Skin of body (tissue), 2 donors: ENCODE results near the gene FBXO9. TPM values are rescaled to one million over a fixed set of nuclear protein-coding genes. Genes with fewer than 3 reads are reported as not detected.
A peak's percentile ranks its signal among the peaks of the same experiment; 100 is the strongest.

Experiments used
- DNase-seq: peaks from one replicate; lab custom pipeline; 2025; lab: John Stamatoyannopoulos, UW
- total RNA-seq: library from RNA; depleted of rRNA; stranded (reverse); fragments of >200 nt; gene quantifications from one replicate; pipeline ENCODE4 v1.2.3, GENCODE V29; 2014

The FBXO9 gene
- 46.7 TPM for total RNA-seq

DNA sequence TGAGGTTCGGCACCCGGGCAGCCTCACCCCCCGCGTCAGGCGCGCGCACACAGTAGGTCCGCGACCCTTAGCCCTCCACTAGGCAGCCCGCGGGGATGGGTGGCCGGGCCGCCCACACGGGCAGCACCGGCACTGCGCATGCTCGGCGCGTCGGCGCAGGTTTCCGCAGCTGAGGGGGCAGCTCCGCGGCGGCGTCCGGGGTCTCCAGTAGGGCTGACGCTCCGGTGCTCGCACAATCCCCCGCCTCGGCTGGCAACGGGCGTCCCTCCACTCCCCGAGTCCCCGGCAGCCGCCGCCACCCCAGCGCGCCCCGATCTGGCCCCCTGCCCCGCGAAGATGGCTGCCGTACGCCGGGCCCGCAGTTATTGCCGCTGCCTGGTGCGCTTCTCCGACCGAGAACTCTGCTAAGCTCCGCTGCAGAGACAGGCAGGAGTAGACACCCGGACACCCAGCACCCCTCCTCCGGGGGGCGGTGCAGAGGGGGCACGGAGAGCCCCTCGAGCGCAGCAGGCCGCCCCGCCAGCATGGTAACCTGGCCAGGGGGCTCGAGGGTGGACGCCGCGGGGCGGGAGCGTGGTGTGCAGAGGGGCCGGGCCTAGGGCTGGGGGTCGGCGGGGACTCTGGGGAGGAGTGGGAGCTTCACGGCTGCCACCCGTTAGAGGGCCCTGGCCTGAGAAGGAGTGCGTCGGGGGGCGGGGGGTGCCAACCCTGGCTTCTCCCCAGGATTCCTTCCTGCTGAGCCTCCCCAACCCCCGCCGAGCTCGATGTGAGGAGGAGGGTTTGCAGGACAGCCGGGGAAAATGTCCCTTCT is at the start of gene FBXO9:
Gene FBXO9, plus strand, starts transcription at position 139 of the 811 bp plus-strand sequence. Its CDS starts 386 bp downstream, at position 525.
- peak; percentile 82 for DNase-seq

DNA sequence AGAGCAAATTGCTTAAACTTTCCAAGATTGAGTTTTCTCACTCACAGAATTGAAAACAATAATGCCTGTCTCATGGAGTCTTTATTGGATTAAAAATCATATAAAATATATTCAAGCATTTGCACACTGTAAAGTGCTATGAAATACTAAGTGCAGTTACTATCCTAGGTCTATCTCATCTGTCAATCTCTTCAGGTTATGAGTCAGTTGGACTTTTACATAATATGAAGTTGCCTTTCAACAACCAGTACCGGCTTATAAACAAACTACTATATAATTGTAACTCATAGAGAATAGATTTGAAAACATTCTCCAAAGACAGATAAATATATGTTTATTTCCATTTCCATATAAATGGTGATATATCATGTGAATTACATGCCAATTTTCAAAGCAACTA is 49.7 kb upstream of the FBXO9 start:
- no peak for DNase-seq

- DNase-seq: no peak
Measured at GRCh38 chr6:53018446-53018845, 46.8 kb upstream of the FBXO9 start.

GRCh38 chr6:53020005-53020744 is 45.0 kb upstream of the FBXO9 start:
- no peak for DNase-seq

GRCh38 chr6:53023323-53023722 is 41.9 kb upstream of the FBXO9 start:
- DNase-seq: no peak

- no peak for DNase-seq
Measured at GRCh38 chr6:53026526-53026925, 38.7 kb upstream of the FBXO9 start.

DNA sequence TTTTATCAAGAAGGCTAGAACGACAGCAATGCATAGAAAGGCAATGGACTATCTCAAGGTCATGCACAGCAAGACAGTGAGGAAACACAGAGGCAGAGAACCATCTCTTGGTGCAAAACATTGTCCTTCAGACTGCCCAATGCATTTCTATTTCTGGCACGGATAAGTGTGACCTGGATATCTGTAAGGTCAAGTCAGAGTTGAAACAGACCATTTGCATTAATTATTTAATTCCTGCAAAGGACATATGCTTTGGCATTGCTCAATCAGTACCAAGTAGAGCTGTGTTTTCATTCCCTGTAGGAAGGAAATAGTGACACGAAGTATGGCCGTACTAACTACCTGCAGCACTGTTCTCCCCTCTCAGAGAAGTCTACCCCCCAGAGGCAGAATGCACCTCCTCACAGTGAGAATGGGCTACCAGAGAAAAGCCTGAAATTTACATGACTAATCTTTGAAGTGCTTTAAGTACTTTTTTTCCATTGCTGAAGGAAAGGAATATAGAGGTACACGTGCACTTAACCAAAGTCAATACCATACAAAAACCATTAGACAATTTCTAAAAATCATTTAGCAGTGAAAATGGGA is 38.0 kb upstream of the FBXO9 start:
- DNase-seq: no peak

- no peak for DNase-seq
Measured at GRCh38 chr6:53028467-53028866, 36.7 kb upstream of the FBXO9 start.

DNA sequence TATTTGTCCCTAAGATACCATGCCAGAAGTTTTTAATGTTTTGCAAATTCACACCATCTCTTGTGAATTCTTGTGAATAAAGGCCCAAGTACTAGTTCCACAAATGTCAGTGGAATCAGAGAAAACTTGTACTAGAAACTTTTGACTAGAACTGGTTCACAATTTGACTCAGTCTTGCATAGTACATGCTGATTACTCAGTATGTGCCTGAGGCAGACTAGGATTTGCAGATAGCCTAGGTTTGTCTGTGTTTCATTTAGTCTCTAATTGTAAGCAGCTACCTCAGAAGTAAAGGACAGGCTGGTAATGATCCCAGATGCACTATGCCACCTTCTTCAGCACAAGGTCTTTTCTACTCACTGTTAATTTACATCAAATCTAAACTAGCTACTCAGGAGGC is 35.9 kb upstream of the FBXO9 start:
- DNase-seq: no peak

GRCh38 chr6:53029761-53030160 is 35.4 kb upstream of the FBXO9 start:
- DNase-seq: no peak

DNA sequence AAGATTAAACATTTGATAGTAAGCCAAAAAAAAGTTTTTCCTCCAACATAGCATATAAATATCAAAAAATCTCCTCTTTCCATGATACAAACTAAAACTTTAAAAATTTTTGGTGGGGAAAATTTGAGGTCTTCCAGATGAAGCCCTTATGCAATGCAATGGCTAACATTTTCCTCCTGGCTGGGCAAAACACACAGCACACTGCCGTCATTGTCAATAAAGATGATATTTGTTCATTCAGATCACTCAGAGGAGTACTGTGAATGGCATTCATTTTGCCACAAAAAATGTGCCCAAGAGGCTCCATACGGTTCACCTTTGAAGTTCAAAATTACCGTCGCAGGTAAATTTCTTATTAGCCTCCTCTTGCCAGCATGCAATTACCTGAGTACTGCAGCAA is 33.9 kb upstream of the FBXO9 start:
- DNase-seq: no peak

- DNase-seq: peak; percentile 57
Measured at GRCh38 chr6:53032849-53033248, 32.4 kb upstream of the FBXO9 start.

DNA sequence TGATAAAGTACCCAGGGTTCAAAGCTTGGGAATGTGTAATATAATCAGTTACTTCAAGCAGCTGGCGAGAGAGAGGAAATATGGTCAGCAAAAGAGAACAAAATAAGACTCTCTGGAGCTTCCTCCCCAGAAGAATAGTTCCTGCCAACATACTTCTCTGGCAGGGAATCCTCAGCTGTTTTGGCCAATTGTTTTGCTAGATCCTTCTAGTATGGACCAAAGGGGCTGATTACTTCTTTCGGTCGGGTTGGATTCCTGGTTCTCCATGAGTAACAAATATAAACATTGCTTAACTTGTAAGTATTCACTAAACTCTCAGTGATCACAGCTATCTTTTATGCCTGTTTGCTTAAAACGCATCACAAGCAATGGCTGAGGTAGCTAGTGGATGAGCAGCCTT is 31.4 kb upstream of the FBXO9 start:
- DNase-seq: peak; percentile 69

- DNase-seq: no peak
Measured at GRCh38 chr6:53035549-53036213, 29.5 kb upstream of the FBXO9 start.

GRCh38 chr6:53038141-53038540 is 27.1 kb upstream of the FBXO9 start:
- DNase-seq: no peak

DNA sequence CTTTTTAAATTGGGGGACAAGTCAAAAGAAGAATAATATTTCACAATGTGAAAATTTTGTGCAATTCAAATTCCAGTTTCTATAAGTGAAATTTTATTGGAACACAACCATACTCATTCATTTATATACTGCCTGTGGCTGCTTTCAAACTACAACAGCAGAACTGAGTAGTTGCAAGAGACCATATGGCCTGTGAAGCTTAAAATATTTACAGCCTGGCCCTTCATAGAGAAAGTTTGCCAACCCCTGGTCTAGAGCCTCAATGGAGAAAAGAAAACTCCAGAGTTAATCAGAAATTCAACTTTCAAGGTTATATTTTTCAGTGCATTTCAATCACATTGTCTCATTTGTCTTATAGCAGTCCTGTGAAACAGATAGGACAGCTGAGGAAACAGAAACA is 26.6 kb upstream of the FBXO9 start:
- DNase-seq: no peak

DNA sequence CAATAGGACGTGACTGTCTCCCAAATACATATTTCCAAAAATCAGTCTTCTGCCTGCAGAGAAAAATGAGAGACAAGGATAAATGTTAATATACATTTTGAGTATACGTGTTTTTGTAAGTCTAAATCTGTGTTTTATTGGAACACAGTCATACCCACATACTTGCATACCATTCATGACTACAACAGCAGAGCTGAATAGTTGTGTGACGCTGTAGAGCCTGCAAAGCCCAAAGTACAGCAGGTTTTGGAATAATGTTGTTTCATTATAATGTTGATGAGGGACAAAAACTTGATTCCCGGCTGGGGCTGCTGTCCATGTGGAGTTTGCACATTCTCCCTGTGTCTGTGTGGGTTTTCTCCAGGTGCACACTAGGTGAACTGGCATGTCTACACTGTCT is 23.8 kb upstream of the FBXO9 start:
- DNase-seq: no peak

DNA sequence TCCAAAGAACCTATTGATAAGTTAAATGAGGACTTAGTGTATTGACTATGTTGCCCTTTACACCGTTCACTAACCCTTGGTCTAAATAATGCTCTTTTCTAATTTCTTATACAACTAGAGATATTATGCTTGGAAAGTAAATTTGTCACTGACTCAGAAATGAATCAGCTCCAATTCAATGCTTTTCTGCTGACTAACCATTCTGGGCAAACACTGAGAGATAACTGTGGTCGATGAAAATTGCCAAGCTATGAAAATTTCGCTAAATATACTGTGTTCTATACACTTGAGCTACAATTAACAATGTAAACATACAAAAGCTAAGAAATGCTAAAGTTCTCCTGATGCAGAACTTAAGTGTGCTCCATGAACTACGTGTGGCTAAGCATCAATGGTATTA is 23.1 kb upstream of the FBXO9 start:
- peak; percentile 52 for DNase-seq

DNA sequence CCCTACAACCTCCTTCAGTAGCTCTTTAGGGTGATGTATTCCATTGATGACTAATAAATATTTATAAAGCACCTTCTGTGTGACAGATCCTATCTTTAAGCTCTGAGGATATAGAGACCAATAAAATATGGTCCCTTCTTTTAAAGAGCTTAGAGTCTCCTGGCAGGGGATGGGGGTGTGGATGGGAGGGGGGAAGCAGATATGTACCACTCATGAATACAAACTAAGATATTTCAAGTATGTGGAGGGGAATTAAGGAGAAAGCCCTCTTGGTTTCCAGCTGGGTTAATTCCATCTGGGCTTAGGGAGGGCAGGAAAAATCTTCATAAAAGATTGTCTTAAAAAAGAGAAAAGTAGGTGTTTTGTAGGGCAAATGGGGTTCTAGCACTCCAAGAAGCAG is 21.6 kb upstream of the FBXO9 start:
- no peak for DNase-seq

DNA sequence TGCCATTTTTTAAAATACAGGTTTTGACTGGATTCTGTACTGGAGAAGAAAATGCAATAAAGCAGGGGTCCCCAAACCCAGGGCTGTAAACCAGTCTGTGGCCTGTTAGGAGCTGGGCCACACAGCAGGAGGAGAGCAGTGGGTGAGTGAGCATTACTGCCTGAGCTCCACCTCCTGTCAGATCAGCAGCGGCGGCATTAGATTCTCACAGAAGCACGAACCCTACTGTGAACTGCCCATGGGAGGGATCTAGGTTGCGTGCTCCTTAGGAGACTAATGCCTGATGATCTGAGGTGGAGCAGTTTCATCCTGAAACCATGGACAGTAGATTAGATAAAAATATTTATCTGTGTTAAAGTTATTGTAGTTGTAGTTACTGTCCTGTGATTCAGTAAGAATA is 21.1 kb upstream of the FBXO9 start:
- DNase-seq: no peak

DNA sequence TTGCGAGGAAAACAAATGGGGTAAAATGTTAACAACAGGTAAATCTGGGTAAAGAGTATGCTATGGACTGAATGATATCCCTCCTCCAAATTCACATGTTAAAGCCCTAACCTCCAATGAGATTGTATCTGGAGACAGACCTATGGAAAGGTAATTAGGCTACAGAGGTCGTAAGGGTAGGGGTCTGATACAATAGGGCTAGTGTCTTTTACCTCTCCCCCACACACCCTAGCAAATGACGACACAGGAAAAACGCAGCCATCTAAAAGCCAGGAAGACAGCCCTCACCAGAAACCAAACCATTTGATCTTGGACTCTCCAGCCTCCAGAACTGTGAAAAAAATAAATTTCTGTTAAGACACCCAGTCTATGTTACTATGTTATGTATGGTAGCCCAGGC is 20.6 kb upstream of the FBXO9 start:
- DNase-seq: no peak
